PC-3 (cell line): ENCODE data around the gene ZFP92.

Experiments
- EZH2 ChIP-seq: fragments of 300-600 bp; sonication (generic); IDR thresholded peaks from one replicate; pipeline ENCODE4 v1.6.1; 2017; ENCODE audit warnings: antibody characterized with exemption, mild to moderate bottlenecking, low read length; ENCODE audit not compliant: unreplicated experiment
- EZH2phosphoT487 ChIP-seq: fragments of 300-600 bp; sonication (generic); IDR thresholded peaks from 2 replicates; pipeline ENCODE4 v1.6.1; 2018; ENCODE audit warnings: mild to moderate bottlenecking, antibody characterized with exemption, low read length, borderline replicate concordance
- TF ChIP-seq, protein P1 (sequence below): fragments of 300-600 bp; sonication (generic); conservative IDR thresholded peaks from 2 replicates; pipeline ENCODE4 v1.5.1; 2017; ENCODE audit warnings: antibody characterized with exemption, low read depth, mild to moderate bottlenecking, low read length

DNA sequence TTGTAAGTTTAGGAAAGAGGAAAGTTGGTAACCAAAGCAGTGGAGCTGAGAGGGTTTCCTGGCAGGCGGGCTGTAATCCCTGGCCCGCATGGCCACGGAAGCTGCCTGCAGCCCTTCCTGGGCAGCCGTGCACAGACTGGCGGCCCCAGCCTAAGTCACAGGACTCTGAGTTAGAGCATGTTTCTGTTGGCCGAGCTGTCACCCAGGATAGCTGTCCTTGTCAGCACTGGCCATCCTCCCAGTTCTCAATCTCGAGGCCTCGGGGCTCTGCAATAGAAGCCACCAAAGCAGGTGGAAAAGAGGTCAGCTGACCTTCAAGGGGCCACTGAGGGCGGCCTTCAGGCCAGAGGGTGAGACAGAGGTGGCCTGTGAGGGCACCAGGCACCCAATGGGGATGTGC, 30.6 kb upstream of the ZFP92 start:
- TF ChIP-seq, protein P1, sequence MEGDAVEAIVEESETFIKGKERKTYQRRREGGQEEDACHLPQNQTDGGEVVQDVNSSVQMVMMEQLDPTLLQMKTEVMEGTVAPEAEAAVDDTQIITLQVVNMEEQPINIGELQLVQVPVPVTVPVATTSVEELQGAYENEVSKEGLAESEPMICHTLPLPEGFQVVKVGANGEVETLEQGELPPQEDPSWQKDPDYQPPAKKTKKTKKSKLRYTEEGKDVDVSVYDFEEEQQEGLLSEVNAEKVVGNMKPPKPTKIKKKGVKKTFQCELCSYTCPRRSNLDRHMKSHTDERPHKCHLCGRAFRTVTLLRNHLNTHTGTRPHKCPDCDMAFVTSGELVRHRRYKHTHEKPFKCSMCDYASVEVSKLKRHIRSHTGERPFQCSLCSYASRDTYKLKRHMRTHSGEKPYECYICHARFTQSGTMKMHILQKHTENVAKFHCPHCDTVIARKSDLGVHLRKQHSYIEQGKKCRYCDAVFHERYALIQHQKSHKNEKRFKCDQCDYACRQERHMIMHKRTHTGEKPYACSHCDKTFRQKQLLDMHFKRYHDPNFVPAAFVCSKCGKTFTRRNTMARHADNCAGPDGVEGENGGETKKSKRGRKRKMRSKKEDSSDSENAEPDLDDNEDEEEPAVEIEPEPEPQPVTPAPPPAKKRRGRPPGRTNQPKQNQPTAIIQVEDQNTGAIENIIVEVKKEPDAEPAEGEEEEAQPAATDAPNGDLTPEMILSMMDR, result no peak
- no peak for TF ChIP-seq EZH2
- no peak for TF ChIP-seq EZH2phosphoT487
